GM12874 (cell line): ENCODE data around the gene MAD1L1.

Experiments
- CTCF ChIP-seq: IDR thresholded peaks from 2 replicates; pipeline ENCODE4 v1.5.1; 2011; ENCODE audit warnings: low read depth, mild to moderate bottlenecking, control low read depth, low read length, moderate library complexity; ENCODE audit not compliant: insufficient read depth

Gene MAD1L1

GRCh38 chr7:1928645-1929348 lies 303.9 kb downstream of the MAD1L1 start:
- TF ChIP-seq CTCF, result no peak

- no peak for TF ChIP-seq CTCF
These were observed 304.7 kb downstream of the MAD1L1 start for GRCh38 chr7:1927937-1928644.

- TF ChIP-seq CTCF, result no peak
These were observed 305.8 kb downstream of the MAD1L1 start for GRCh38 chr7:1926908-1927306.

- TF ChIP-seq CTCF, result no peak
These were observed 306.5 kb downstream of the MAD1L1 start for GRCh38 chr7:1925973-1926907.

- no peak for TF ChIP-seq CTCF
These were observed 307.4 kb downstream of the MAD1L1 start for GRCh38 chr7:1925349-1925748.

GRCh38 chr7:1924258-1924817 lies 308.4 kb downstream of the MAD1L1 start:
- TF ChIP-seq CTCF, result no peak
